Measurements from ENCODE around the gene ROM1.
"Not testable (repeated sequence)": the region's sequence is repeated elsewhere in the genome, so short reads cannot be mapped to it uniquely, and the experiment has no call there.

ROM1 gene

GRCh38 chr11:62610403-62610802, 2.7 kb upstream of the ROM1 start:
- DNase-seq (ENCODE audit: low read depth), result no peak

- no peak for DNase-seq (ENCODE audit: low read depth)
Measured at GRCh38 chr11:62610814-62611704, 2.0 kb upstream of the ROM1 start.

DNA sequence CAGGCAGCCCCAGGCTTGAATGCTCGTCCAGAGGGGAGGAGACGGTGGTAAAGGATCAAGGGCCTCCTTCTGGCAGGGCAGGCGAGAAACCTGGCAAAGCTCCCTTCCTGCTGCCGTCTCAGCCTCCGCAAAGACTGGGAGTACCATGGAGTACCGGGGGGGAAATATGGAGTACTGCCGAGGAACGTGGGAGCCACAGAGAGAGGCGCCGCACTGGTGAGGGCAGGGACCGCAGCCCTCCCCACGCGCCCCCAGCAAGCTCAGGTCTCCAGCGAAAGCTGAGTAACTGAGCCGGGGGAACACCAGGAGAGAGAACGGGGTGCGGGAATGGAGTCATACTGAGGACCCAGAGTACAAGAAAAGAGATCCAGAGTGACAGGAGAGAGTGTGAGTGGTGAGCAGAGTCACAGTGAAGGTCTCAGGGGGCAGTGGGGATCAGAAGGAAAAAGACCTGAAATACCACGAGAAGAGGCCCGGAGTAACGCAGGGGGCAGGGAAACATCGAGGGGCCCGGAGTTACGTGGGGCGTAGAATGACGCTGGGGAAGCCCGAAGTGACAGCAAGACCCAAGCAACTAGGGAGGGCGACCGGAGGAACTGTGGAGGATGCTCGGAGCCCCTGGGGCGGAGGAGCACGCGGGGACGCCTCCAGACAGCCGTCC, 1.2 kb upstream of the ROM1 start:
- no peak for DNase-seq (ENCODE audit: low read depth)

- no peak for DNase-seq (ENCODE audit: low read depth)
Measured at GRCh38 chr11:62613291-62613778, 278 bp downstream of the ROM1 start.

DNA sequence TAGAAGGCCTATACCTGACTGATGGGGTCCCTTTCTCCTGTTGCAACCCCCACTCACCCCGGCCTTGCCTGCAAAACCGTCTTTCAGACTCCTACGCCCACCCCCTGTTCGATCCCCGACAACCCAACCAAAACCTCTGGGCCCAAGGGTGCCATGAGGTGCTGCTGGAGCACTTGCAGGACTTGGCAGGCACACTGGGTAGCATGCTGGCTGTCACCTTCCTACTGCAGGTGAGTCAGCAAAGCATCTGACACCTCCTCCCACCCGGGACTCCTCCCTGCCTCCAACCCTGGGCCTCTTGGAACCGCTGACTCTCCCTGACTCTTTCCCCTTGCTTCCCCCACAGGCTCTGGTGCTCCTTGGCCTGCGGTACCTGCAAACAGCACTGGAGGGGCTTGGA, 1.2 kb downstream of the ROM1 start:
- DNase-seq (ENCODE audit: low read depth), result no peak

DNA sequence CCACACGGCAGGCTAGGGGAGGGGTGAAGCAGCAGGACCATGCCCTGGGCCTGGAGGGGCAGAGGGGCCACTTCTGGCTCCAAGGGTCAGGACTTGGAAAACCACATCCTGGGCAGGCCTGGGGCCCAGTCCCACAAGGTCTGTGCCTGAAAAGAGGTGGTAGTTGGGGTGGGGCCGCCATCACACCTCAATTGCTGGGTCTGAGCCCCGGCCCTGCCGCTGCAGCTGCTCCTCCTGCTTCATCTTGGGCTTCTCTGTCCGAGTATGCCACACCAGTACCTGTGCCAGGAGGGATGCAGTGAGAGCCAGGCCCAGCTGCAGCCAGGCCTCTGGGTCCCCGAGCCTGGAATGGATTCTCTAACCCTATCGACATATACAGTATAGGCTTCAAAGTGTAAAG, 2.5 kb downstream of the ROM1 start:
- DNase-seq (ENCODE audit: low read depth), result no peak

- not testable (repeated sequence) for DNase-seq (ENCODE audit: low read depth)
Measured at GRCh38 chr11:62616957-62617356, 3.9 kb downstream of the ROM1 start.

- DNase-seq (ENCODE audit: low read depth), result no peak
Measured at GRCh38 chr11:62621027-62621566, 8.0 kb downstream of the ROM1 start.

DNA sequence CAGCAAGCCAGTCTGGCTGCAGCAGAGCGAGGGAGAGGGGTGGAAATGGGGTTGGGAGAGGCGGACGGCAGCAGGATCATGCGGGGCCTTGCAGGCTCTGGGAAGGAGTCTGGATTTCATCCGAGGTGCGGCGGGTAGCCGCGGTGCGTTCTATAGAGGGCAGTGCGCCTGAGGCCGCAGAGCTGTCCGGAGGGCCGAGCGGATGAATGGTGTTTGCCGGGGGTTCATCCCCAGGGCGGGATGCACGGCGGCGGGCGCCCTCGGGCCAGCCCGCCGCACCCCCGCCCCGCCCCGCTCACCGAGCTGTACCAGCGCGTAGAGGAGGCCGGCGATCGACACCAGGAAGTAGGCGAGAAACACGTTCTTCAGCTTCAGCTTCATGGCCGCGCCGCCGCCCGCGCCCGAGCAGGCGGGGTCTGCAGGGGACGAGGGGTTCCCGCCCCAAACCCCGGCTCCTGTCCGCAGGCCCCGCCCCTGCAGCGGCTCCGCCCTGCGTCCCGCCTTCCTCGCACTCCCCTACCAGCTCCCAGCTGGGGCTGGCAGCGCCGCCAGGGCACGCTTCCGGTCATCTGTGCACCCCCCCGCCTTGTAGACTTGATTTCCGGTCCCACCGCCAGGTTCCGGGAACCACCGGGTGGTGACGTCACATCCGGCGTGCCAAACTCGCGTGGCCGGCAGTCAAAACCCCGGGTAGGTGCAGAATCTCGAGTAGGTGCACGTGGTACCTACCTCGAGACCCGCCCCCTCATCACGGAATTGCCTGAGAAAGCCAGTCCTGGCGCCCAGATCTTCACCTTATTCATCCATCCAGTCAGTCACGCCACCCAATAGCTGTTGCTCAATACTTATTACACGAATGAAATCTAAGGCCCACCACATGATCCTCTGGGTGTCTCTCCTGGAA, 8.8 kb downstream of the ROM1 start, which contains the start of gene B3GAT3:
B3GAT3 (minus strand) TSS at position 420 of the 904 bp plus-strand sequence; CDS start at position 381, 39 bp downstream.
- DNase-seq (ENCODE audit: low read depth), result peak; percentile 95

- no peak for DNase-seq (ENCODE audit: low read depth)
Measured at GRCh38 chr11:62622476-62623089, 9.5 kb downstream of the ROM1 start.

GRCh38 chr11:62627713-62628112, 14.7 kb downstream of the ROM1 start:
- no peak for DNase-seq (ENCODE audit: low read depth)

GRCh38 chr11:62632492-62632891, 19.4 kb downstream of the ROM1 start:
- DNase-seq (ENCODE audit: low read depth), result no peak

DNA sequence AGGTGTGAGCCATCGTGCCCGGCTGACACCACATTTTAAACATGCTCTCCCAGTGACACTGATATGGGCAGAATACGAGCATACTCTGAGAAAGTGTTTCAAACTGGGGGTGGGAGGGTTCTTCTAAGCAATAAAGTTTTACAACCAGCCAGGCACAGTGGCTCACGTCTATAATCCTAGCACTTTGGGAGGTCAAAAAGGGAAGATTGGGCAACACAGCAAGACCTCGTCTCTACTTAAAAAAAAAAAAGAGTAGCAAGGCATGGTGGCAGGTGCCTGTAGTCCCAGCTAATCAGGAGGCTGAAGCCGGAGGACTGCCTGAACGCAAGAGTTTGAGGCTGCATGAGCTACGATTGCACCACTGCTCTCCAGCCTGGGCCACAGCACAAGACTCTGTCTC, 31.2 kb downstream of the ROM1 start:
- DNase-seq (ENCODE audit: low read depth), result no peak

GRCh38 chr11:62645671-62645945, 32.6 kb downstream of the ROM1 start:
- DNase-seq (ENCODE audit: low read depth), result no peak

DNA sequence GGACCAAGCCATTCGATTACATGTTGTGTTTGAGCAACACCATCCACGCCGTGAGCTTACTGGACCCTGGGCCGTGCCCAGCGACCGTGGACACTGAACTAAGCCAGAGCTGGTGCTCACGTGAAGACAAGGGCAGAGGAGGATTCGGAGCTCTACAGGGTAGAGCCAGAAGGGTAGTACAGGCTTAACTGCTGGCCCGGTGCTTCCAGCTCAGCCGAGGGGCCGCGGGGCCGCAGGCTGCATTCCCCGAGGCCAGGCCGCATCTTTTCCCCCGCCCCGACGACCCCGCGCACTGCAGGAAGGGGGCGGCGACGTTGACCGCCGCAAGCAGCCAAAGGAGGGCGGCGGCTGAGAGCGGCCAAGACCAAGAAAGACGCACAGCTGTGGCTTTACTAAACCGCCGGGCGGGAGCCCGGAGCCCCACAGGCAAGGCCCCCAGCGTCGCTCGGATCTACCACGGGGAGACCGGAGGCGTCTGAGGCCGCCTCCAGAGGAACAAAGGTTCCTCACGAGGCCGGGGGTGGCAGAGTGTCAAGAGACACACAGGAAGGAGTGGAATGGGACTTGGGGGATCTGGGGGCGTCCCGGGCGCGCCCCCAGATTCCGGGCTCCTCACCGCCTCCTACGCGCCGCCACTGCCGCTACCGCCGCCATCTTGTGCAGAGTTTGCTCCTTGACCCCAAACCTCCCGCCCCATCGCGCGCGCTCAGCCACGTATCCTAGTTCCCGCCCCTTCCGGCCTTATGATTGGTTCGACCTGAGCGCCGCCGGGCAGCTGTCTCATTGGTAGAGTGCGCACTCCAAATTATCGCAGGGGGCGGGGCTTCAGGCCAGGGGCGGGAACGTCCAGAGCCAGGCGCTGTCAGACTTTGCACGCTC, 33.1 kb downstream of the ROM1 start, which contains the start of gene GANAB:
GANAB (minus strand) TSS at position 668 of the 879 bp plus-strand sequence; CDS start at position 654, 14 bp downstream.
- peak; percentile 86 for DNase-seq (ENCODE audit: low read depth)

GRCh38 chr11:62646825-62647608, 34.0 kb downstream of the ROM1 start:
- no peak for DNase-seq (ENCODE audit: low read depth)

GRCh38 chr11:62647609-62648005, 34.5 kb downstream of the ROM1 start:
- DNase-seq (ENCODE audit: low read depth), result no peak

GRCh38 chr11:62648185-62648966, 35.3 kb downstream of the ROM1 start:
- no peak for DNase-seq (ENCODE audit: low read depth)

DNA sequence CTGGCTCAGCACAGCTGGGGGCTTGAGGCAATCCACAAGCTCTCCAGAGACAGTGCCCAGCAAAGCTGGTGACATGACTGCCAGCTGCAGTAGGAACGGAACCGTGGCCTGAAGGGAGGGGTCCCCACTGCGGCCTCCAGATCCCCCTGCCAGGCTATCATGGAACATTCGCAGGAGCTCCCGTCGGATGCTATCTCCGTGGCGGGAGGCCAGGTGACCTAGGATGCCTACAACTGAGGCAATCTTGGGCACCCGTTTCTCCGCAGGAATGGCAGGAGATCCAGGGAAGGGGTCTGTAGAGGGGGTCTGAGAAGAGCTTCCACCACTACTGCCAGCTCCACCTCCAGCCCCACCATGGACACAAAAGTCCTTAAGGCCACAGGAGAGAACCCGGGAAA, 35.9 kb downstream of the ROM1 start:
- no peak for DNase-seq (ENCODE audit: low read depth)
